Retina (tissue), 1 donor: ENCODE results near the gene IFNA2.
"Not testable (repeated sequence)": the region's sequence is repeated elsewhere in the genome, so short reads cannot be mapped to it uniquely, and the experiment has no call there.

Experiments
- DNase-seq: peaks from one replicate; pipeline ENCODE4 v3.0.0-alpha.2; 2016

IFNA2 gene

GRCh38 chr9:21381448-21382339 is 3.5 kb downstream of the IFNA2 start:
- no peak for DNase-seq

GRCh38 chr9:21371467-21371866 is 13.7 kb downstream of the IFNA2 start:
- not testable (repeated sequence) for DNase-seq

DNA sequence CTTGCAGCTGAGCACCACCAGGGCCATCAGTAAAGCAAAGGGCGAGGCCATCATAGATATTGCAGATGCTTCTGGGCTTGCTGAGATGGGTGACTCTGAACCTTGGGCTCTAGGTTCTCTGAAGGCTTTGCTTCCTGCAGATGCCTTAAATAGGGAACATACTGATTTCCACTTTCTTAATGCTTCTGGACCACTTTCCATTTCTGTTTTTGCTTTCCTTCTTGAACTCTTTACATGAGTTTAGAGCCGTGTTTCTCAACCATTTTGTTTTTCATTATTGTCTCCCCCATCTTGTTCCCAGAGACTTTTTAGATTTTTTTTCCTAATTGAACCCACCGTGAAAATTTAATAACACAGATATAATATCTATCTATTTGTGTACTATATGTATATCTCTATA is 17.2 kb downstream of the IFNA2 start, which contains the start of gene IFNA13:
Gene IFNA13, minus strand, starts transcription at position 101 of the 400 bp plus-strand sequence. Its CDS starts 47 bp downstream, at position 54.
- DNase-seq, result no peak

GRCh38 chr9:21367169-21367568 is 18.0 kb downstream of the IFNA2 start:
- not testable (repeated sequence) for DNase-seq

- DNase-seq, result no peak
These were observed 22.9 kb downstream of the IFNA2 start for GRCh38 chr9:21362287-21362686.

DNA sequence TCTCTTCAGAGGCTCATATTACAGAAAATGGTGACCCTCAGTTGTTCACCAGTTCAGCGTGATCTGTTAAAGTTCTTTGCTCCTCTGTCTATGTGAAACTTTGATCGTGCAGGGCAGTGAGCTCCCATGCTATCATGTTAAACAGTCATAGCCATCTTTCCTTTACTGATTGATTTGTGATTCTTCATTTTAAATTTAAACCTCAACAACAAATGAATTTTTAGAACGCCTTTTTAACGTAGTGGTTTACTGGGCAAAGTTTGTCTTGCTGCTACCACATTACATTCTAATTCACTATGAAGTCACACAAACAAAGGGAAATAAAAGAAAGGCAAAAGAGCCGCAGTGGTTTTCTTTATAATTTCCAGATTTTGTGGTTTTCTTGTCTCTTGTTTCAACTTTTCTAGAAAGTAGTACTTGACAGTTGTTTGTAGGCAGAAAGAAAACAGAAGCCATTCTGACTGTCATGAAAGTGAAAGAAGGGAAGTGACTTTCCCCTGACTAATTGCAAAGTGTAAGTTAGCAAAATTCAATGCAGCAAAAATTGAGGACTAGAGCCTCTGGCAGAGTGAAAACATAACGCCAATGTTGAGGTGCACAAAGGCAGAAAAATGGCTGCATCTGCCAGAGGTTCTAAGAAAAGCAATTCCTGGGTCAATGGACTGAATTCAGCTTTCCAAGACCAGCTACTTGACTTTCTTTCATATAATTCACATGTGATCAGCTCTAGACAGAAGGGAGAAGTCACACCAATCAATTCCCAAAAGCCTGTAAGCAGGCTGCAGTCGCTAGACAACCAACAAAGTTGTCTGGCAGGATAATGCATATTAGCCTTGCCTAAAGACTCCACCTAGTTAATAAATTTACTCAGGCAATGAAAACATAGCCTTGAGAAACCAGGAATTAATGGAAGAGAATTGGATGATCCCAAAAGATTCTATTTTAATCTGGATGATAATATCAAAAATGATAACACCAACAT is 27.4 kb downstream of the IFNA2 start:
- no peak for DNase-seq

GRCh38 chr9:21350787-21351186 is 34.4 kb downstream of the IFNA2 start, which contains the start of gene IFNA6:
TSS of gene IFNA6 (minus strand) at chr9:21350887. CDS start at chr9:21350887, 0 bp downstream.
- no peak for DNase-seq

GRCh38 chr9:21348430-21348970 is 36.7 kb downstream of the IFNA2 start:
- DNase-seq, result no peak

GRCh38 chr9:21340735-21341134 is 44.5 kb downstream of the IFNA2 start:
- DNase-seq, result no peak

- no peak for DNase-seq
These were observed 48.7 kb downstream of the IFNA2 start for GRCh38 chr9:21336457-21336856.

DNA sequence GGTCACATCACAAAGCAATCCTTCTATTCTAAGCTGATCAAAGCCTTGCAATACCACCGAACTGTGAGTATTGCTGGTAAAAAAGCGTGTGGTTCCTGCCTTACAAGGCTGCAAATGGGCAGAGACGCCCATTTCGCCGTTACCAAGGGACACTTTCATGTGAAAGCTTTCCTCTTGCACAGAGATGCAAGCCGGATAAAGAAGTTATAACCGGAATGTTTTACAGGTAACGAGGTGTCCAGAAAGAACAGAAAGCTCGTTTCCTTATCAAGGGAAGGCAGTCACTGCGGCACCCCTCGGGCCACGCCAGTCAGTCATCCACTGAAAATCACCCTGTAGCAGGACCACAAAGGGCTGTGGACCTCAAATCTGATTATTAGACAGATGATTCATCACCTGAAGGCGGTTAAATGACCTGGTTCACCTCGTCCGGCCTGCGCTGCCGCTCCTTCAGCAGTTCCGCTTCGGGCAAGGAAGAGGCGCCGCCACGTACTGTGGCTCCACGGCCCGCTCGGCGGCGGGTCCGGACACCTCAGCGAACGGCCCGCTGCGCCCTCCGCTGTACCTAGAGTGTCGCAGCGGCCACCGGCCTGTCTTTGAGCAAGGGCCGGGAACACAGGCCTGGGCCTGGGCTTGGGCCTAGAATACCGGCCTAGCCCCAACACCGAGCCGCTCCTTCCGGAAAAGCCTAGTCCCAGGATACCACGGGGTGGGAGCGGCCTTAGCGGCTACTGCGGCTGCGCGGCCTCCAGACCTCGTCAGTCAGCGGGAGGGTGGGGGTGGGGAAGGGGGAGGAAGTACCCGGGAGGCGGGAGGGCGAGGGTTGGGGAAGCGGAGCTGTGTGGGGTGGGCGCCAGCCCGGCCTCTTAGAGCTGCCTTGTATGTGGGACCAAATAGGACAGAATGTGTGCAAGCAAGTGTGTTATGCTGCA is 50.2 kb downstream of the IFNA2 start, which contains the start of gene KLHL9:
Gene KLHL9, minus strand, starts transcription at position 704 of the 932 bp plus-strand sequence. Its CDS starts 545 bp downstream, at position 159.
- peak; percentile 94 for DNase-seq
